SK-N-DZ (cell line): Measurements from ENCODE around the gene C14orf132.

Experiments used
- DNase-seq: peaks from one replicate; pipeline ENCODE4 v3.0.0-alpha.2; 2015; ENCODE audit warnings: low spot score

Gene C14orf132

GRCh38 chr14:96098309-96098998 is 59.3 kb downstream of the C14orf132 start:
- DNase-seq, result peak; percentile 71

DNA sequence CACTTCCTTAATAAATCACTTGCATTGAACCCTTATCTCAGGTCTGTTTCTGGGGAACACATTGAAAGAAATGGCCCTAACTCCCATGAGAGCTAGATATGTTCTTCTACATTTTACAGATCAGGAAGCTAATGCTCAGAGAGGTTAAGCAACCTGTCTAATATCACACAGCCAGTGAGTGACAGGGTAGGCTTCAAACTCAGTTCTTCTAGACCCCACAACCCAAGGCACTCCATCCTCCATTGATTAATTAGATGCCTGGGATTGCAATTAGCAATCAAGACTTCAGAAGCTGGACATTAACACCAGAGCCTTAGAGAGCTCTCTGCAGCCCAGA is 59.8 kb downstream of the C14orf132 start:
- no peak for DNase-seq

DNA sequence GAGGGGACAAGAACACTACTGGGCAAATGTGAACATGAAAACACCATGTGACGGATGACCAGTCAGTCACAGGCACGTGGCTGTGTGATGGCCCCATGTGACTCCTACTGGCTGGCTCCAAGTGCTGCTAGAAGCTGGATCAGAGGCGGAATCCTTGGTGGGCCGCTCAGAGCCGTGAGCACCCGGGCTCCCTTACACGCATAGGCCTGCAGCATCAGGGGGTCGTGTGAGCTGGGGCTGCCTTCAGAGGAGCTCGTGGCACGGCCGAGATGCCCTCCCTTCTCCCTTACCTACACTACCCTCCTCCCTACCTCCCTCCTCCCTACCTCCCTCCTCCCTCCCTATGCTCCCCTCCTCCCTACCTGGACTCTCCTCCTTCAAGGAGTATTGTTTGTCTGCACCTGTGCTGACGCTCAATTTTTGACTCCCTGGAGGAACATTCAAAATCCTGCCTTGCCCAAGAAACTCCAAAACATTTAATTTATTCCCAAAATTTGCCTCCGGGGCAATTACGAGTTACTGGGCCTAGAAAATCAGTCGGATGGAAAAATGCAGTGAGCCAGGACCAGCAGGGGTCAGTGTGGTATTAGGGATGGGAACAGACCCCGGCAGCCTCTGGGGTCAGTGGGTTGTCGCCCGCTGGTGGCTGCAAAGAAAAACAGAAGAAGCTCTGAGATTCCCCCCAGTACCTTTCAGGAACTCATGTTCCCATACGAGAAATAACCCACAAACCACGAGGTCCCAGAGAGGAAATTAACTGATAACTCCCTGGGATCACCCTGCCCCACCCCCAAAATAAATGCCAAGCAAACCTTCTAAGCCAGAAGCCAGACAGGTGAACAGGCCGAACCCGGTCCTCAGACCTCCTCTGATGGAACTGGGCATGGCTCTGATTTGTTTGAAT is 61.3 kb downstream of the C14orf132 start:
- peak; percentile 67 for DNase-seq

- no peak for DNase-seq
These were observed 63.1 kb downstream of the C14orf132 start for GRCh38 chr14:96102081-96102856.

- DNase-seq, result no peak
These were observed 63.9 kb downstream of the C14orf132 start for GRCh38 chr14:96103075-96103474.

GRCh38 chr14:96103560-96104460 is 64.6 kb downstream of the C14orf132 start:
- DNase-seq, result no peak

DNA sequence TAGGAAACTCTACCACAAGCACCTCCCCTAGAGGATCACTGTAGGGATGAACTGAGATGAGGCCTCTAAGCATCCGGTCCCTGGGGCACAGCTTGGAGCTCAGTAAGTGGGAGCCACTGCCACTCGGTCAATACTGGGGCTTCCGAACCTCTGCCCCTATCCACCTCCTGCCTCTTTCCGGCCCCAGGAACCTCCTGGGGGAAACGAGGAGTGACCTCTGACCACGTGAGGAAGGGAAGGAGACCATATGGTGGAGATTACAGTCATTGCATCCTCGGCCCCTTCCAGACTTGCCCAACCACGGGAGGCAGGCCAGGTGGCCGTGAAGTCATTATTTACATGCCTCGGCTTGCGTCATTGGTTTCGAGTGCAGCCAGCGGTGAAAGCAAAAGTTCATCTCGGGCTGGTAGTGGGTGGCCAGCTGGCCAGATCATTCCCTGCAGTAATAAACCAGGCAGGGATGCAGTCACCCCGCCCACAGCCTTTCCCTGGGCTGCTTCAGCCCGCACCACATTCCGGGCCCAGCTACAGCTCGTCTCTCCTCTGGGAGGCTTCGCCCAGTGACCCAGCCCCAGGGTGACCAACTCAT is 65.4 kb downstream of the C14orf132 start:
- DNase-seq, result no peak

GRCh38 chr14:96105089-96105925 is 66.1 kb downstream of the C14orf132 start:
- DNase-seq, result no peak

DNA sequence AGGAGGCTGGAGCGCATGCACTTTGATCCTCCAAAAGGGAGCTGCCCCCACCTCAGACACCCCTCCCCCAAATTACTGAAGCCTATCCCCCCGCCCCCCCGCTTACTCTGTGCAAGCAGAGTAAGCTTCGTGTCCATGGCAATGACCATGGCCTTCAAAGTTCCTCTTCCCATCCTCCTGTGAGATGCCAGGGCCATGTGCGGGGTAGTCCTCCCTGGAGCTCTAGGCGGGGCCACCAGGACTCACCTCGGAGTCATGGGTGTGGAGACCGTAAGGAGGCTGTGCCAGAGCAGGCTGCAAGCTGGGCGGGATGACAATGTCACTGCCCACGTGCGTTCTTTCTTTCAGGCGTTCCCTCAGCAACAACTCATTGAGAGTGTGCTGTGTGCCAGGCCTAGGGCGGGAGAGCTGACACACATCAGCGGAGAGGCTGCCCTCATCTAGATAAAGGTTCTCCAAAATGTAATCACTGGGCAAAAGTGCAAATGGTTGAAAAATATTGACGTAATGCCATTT is 66.8 kb downstream of the C14orf132 start:
- DNase-seq, result no peak

GRCh38 chr14:96106891-96107290 is 67.7 kb downstream of the C14orf132 start:
- no peak for DNase-seq

DNA sequence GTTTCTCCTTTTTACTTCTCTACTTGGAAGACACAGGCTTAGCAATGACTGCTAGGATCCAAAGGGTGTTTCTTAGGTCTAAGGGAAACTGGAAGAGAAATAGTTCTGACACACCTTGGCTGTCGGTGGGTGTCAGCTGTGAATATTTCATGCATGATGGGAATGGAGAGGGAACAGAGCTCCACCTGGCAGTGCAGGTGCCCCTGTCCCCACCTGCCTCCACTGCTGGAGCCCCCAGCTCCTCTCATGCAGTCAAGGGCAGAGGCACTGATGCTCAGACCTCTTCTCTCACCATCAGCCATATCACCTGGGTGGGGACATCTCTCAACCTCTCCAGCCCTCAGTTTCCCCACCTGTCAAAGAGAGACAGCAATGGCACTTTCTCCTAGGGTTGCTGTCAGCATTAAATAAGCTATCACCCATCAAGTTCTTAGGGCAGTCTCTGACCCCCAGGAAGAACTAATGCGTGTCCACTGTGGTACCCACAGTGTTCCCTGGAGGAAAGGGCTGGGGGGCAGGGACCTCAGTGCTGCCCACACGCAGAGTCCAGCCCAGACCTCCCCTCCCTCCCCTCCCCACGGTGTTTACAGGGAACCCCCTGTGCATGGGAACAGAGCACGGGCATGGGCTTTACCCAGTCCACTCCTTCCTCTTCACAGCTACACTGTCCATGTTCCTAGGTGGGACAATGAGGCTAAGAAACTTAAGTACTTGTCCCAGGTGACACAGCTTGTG is 69.1 kb downstream of the C14orf132 start:
- DNase-seq, result no peak

GRCh38 chr14:96108911-96109310 is 69.7 kb downstream of the C14orf132 start:
- no peak for DNase-seq

GRCh38 chr14:96109596-96110355 is 70.6 kb downstream of the C14orf132 start:
- DNase-seq, result no peak

DNA sequence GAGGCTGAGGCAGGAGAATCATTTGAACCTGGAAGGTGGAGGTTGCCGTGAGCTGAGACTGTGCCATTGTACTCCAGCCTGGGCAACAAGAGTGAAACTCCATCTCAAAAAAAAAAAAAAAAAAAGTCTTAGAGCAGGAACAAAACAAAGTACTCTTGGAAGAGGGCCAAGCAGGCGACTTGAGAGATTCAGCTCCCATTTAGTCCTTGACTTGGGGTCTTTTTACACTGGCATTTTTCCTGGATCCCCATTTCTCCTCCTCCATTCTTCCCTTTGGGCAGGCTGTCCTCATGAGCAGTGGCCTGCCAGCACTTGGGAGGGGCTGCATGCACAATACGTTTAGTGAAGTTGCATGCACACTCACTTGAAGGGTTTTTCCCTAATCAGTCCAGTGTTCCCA is 72.9 kb downstream of the C14orf132 start:
- DNase-seq, result no peak

DNA sequence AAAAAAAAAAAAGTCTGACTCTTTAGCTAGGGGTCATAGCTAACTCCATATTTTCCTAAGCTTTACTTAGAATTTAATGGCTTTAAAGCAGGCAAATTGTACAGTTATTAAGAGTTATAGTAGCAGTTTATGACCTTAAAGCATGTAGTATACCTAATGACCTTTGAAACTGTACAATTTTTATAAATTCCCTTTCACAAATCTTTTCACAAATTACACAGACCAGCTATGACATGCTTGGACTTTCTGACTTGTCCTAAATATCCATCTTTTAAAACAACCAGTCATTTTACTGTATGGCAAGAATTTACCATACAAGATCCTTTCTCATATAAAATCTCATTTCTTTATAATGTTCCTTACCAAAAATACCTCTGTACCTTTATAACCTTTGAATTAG is 74.8 kb downstream of the C14orf132 start:
- DNase-seq, result no peak

DNA sequence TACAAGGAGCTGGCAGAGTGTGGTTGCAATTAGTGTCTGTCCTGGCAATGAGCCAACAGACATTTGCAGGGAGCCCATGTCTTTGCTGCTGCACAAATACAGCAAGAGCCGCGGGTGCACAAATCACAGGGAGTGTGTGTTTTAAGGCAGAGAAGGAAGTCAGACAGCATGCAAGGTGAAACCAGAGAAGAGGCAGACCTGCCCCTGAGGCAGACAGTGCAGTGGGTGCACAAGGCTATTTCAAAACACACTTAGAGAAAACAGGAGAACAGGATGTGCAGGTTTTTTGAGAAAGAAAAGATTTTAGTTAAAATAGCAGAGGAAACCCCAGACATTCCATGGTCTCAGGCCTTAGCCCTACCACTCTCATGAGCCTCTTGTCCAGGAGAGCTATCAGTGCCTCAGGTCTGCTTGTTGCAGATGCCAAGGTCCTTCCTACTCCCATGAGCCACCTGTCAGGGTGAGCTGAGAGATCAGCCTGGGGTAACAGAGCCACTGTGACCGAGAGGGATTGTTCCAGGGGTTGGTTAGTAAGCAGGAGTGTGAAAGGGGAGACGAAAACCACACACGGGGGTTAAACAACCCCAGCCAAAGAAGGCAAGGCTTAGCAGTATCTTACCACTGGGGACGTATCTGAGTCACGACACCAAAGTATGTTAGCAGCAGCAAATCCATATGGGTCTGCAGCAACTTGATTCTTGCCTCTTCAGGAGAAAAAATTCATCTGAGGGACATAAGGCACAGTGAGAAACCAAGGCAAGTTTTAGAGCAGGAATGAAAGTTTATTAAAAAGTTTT is 78.1 kb downstream of the C14orf132 start:
- no peak for DNase-seq

- DNase-seq, result no peak
These were observed 78.8 kb downstream of the C14orf132 start for GRCh38 chr14:96117960-96118359.
